Duodenal mucosa (tissue), 2 donors: ENCODE measurements around the gene EN1.

Experiments used
- H3K27ac ChIP-seq: one replicate; pipeline ENCODE4 v1.7.0; 2013; ENCODE audit warnings: low read depth, low read length
- H3K27me3 ChIP-seq, 2 donors: one replicate each; pipeline ENCODE4 v1.7.0; 2013; ENCODE audit warnings: low read length in 2 of 2, control low read depth in 1 of 2; ENCODE audit not compliant: insufficient read depth in 2 of 2, control insufficient read depth in 1 of 2
- H3K36me3 ChIP-seq, 2 donors: one replicate each; pipeline ENCODE4 v1.7.0; 2013; ENCODE audit warnings: low read length in 2 of 2, control low read depth in 1 of 2; ENCODE audit not compliant: insufficient read depth in 2 of 2, control insufficient read depth in 1 of 2
- H3K4me1 ChIP-seq, 2 donors: one replicate each; pipeline ENCODE4 v1.7.0; 2013; ENCODE audit warnings: low read length in 2 of 2, control low read depth in 1 of 2; ENCODE audit not compliant: insufficient read depth in 2 of 2, control insufficient read depth in 1 of 2
- H3K4me3 ChIP-seq, 2 donors: one replicate each; pipeline ENCODE4 v1.7.0; 2013; ENCODE audit warnings: low read length in 2 of 2, low read depth in 1 of 2
- H3K9ac ChIP-seq, 2 donors: one replicate each; pipeline ENCODE4 v1.7.0; 2013; ENCODE audit warnings: low read length in 2 of 2, low read depth in 1 of 2
- H3K9me3 ChIP-seq, 2 donors: one replicate each; pipeline ENCODE4 v1.7.0; 2013; ENCODE audit warnings: low read length in 2 of 2, control low read depth in 1 of 2; ENCODE audit not compliant: control insufficient read depth in 1 of 2

EN1 gene

GRCh38 chr2:118808429-118808809, 39.0 kb downstream of the EN1 start:
- Histone ChIP-seq H3K27me3 (peaks cover 6 to 45% of the 10 kb centered on the region in 2 donors), H3K27ac (no peak overlapping the region), H3K9ac (peak overlapping the region in 1 of 2 donors; percentile 3), H3K9me3 (no peaks in the 10 kb centered on the region), H3K4me3 (peak overlapping the region; percentile 18 to 33), H3K36me3 (no peaks in the 10 kb centered on the region), H3K4me1 (peaks cover 0 to 6% of the 10 kb centered on the region in 2 donors)

GRCh38 chr2:118807668-118808428, 39.6 kb downstream of the EN1 start:
- no peaks in the 10 kb centered on the region for H3K9me3 ChIP-seq
- H3K4me1 ChIP-seq, result peaks cover 0 to 6% of the 10 kb centered on the region in 2 donors
- no peak overlapping the region for H3K27ac ChIP-seq
- peaks cover 4 to 45% of the 10 kb centered on the region in 2 donors for H3K27me3 ChIP-seq
- no peaks in the 10 kb centered on the region for H3K36me3 ChIP-seq
- peak overlapping the region; percentile 18 to 33 for H3K4me3 ChIP-seq
- H3K9ac ChIP-seq, result peak overlapping the region in 1 of 2 donors; percentile 3

- Histone ChIP-seq H3K27me3 (peaks cover 0 to 38% of the 10 kb centered on the region in 2 donors), H3K36me3 (no peaks in the 10 kb centered on the region), H3K9me3 (no peaks in the 10 kb centered on the region), H3K4me1 (peaks cover 0 to 6% of the 10 kb centered on the region in 2 donors), H3K9ac (no peak overlapping the region), H3K27ac (no peak overlapping the region), H3K4me3 (no peak overlapping the region)
These were observed 40.4 kb downstream of the EN1 start for GRCh38 chr2:118806797-118807667.

- Histone ChIP-seq H3K36me3 (no peaks in the 10 kb centered on the region), H3K27ac (no peak overlapping the region), H3K4me1 (peaks cover 0 to 6% of the 10 kb centered on the region in 2 donors), H3K9me3 (no peaks in the 10 kb centered on the region), H3K27me3 (peaks cover 0 to 33% of the 10 kb centered on the region in 2 donors), H3K9ac (no peak overlapping the region), H3K4me3 (no peak overlapping the region)
These were observed 42.3 kb downstream of the EN1 start for GRCh38 chr2:118805064-118805690.

GRCh38 chr2:118803012-118803411, 44.4 kb downstream of the EN1 start:
- peaks cover 0 to 4% of the 10 kb centered on the region in 2 donors for H3K4me1 ChIP-seq
- H3K9me3 ChIP-seq, result no peaks in the 10 kb centered on the region
- H3K27me3 ChIP-seq, result peaks cover 0 to 21% of the 10 kb centered on the region in 2 donors
- H3K4me3 ChIP-seq, result no peak overlapping the region
- no peak overlapping the region for H3K9ac ChIP-seq
- H3K36me3 ChIP-seq, result no peaks in the 10 kb centered on the region
- no peak overlapping the region for H3K27ac ChIP-seq

- H3K27ac ChIP-seq, result no peak overlapping the region
These were observed 46.3 kb downstream of the EN1 start for GRCh38 chr2:118801151-118801550.

GRCh38 chr2:118800736-118801135, 46.7 kb downstream of the EN1 start:
- Histone ChIP-seq H3K27ac (no peak overlapping the region), H3K36me3 (no peaks in the 10 kb centered on the region), H3K4me1 (no peaks in the 10 kb centered on the region), H3K9me3 (no peaks in the 10 kb centered on the region), H3K9ac (no peak overlapping the region), H3K27me3 (peaks cover 3 to 5% of the 10 kb centered on the region in 2 donors), H3K4me3 (no peak overlapping the region)

More at GRCh38 chr2:118801151-118801550, 46.3 kb downstream of the EN1 start:
- Histone ChIP-seq H3K9ac (no peak overlapping the region), H3K9me3 (no peaks in the 10 kb centered on the region), H3K4me1 (no peaks in the 10 kb centered on the region), H3K27me3 (peaks cover 3 to 5% of the 10 kb centered on the region in 2 donors), H3K4me3 (no peak overlapping the region), H3K36me3 (no peaks in the 10 kb centered on the region)

GRCh38 chr2:118794546-118794945, 52.9 kb downstream of the EN1 start:
- H3K4me3 ChIP-seq, result no peak overlapping the region
- H3K9me3 ChIP-seq, result no peaks in the 10 kb centered on the region
- no peaks in the 10 kb centered on the region for H3K4me1 ChIP-seq
- no peak overlapping the region for H3K9ac ChIP-seq
- no peak overlapping the region for H3K27ac ChIP-seq
- H3K36me3 ChIP-seq, result no peaks in the 10 kb centered on the region
- H3K27me3 ChIP-seq, result peaks cover 1 to 10% of the 10 kb centered on the region in 2 donors
